ENCODE results near the gene KHDRBS2. TPM values are rescaled to one million over a fixed set of nuclear protein-coding genes. Genes with fewer than 3 reads are reported as not detected.

Gene KHDRBS2
- total RNA-seq, 4 donors from 2014 or later, result 5.2 to 19.2 (median 16.6) TPM

DNA sequence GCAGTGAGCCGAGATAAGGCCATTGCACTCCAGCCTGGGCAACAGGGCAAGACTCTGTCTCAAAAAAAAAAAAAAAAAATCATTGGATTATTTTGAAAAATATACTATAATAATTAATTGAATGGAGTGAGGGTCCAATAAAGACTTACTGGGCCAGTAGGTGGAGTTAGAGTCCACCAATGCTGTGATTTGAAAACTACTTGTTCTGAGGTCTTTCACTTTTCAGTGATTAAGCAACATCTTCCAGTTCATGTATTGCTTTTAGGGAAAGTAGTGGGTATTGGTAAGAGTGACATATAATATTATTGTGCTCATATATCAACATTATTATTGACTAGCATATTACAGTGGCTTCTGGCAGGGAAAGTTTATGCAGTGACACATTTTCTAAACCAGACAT lies 530.3 kb downstream of the KHDRBS2 start:
- DNase-seq, result no peak
- Histone ChIP-seq H3K4me1 (no peaks in the 10 kb centered on the region), H3K27ac (no peak overlapping the region), H3K4me3 (replicated peaks in 1 of 3) (no peak overlapping the region), H3K36me3 (no peaks in the 10 kb centered on the region), H3K27me3 (no peaks in the 10 kb centered on the region), H3K9me3 (no peaks in the 10 kb centered on the region)
- 92 to 96% methylated on average over 1 of the region's 1 CpG for WGBS, 2 donors
- intact Hi-C loops (cut with DNase I), result no loop called here
- TF ChIP-seq, protein P1, sequence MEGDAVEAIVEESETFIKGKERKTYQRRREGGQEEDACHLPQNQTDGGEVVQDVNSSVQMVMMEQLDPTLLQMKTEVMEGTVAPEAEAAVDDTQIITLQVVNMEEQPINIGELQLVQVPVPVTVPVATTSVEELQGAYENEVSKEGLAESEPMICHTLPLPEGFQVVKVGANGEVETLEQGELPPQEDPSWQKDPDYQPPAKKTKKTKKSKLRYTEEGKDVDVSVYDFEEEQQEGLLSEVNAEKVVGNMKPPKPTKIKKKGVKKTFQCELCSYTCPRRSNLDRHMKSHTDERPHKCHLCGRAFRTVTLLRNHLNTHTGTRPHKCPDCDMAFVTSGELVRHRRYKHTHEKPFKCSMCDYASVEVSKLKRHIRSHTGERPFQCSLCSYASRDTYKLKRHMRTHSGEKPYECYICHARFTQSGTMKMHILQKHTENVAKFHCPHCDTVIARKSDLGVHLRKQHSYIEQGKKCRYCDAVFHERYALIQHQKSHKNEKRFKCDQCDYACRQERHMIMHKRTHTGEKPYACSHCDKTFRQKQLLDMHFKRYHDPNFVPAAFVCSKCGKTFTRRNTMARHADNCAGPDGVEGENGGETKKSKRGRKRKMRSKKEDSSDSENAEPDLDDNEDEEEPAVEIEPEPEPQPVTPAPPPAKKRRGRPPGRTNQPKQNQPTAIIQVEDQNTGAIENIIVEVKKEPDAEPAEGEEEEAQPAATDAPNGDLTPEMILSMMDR (IDR thresholded peaks at IDR 0.05), result no peak
- TF ChIP-seq POLR2A (IDR thresholded peaks at IDR 0.05), result no peak

DNA sequence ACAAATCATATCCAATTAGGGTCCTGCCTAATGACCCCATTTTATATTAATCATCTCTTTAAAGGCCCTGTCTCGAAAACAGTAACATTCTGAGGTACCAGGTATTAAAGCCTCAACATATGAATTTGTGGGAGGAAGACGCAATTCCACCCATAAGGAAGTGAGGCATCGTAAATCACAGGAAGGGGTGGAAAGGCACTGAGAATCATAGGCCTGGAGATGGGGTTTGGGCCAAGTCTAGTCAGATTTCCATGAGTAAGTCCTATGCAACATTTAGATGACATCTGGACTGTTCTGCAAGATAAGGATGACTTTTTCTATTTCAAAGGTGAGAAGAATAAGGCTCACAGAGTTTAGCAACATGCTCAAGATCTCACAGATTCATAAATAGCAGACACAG lies 534.0 kb downstream of the KHDRBS2 start:
- no peaks in the 10 kb centered on the region for H3K9me3 ChIP-seq
- intact Hi-C loops (cut with DNase I), result no loop called here
- no peak overlapping the region for H3K27ac ChIP-seq
- H3K36me3 ChIP-seq, result no peaks in the 10 kb centered on the region
- no peaks in the 10 kb centered on the region for H3K4me1 ChIP-seq
- no peaks in the 10 kb centered on the region for H3K27me3 ChIP-seq
- H3K4me3 ChIP-seq (replicated peaks in 1 of 3), result no peak overlapping the region
- TF ChIP-seq POLR2A (IDR thresholded peaks at IDR 0.05), result no peak
- TF ChIP-seq, protein P1 (IDR thresholded peaks at IDR 0.05), result no peak
- WGBS, 2 donors, result 84 to 89% methylated on average over 3 of the region's 3 CpGs
- DNase-seq, result no peak

DNA sequence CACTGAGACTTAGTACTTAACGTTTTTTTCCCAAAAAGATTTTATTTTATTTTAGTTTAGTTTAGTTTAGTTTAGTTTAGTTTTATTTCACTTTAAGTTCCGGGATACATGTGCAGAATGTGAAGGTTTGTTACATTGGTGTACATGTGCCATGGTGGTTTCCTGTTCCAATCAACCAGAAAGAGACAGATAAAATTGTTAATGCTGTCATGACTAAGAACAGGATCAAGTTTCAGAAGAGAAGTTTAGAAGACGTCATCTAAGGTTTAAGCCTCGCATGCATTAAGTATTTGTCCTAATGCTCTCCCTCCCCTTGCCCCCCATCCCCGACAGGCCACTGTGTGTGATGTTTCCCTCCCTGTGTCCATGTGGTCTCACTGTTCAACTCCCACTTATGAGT lies 540.0 kb downstream of the KHDRBS2 start:
- Histone ChIP-seq H3K27me3 (no peaks in the 10 kb centered on the region), H3K27ac (no peak overlapping the region), H3K36me3 (no peaks in the 10 kb centered on the region), H3K4me1 (no peaks in the 10 kb centered on the region), H3K4me3 (replicated peaks in 1 of 3) (no peak overlapping the region), H3K9me3 (no peaks in the 10 kb centered on the region)
- 89 to 91% methylated on average over 5 of the region's 5 CpGs for WGBS, 2 donors
- intact Hi-C loops (cut with DNase I), result no loop called here
- no peak for DNase-seq
- TF ChIP-seq POLR2A (IDR thresholded peaks at IDR 0.05), result no peak
- TF ChIP-seq, protein P1 (IDR thresholded peaks at IDR 0.05), result no peak

DNA sequence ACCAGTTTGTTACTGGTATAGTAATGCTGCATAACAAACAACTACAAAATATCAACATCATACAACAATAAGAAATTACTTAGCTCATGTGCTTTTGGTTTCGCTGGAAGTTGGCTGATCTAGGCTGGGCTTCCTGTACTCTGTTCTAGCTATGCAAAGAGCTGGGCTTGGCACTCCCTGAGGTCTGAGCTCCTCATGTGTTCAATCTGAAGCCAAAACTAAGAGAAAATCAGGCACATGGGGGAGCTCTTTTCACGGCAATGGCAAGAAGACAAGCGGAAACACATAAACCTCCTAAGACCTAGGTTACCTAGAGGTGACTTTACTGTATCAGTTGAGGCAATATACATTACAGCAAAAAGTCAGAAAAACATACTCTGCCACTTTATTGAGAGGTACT lies 574.2 kb downstream of the KHDRBS2 start:
- H3K27ac ChIP-seq, result no peak overlapping the region
- TF ChIP-seq, protein P1 (IDR thresholded peaks at IDR 0.05), result no peak
- TF ChIP-seq POLR2A (IDR thresholded peaks at IDR 0.05), result no peak
- DNase-seq, result no peak
- no peaks in the 10 kb centered on the region for H3K36me3 ChIP-seq
- H3K4me3 ChIP-seq (replicated peaks in 1 of 3), result no peak overlapping the region
- WGBS, 2 donors, result 94% methylated on average over 3 of the region's 3 CpGs
- intact Hi-C loops (cut with DNase I), result no loop called here
- no peaks in the 10 kb centered on the region for H3K4me1 ChIP-seq
- no peaks in the 10 kb centered on the region for H3K27me3 ChIP-seq
- no peaks in the 10 kb centered on the region for H3K9me3 ChIP-seq

DNA sequence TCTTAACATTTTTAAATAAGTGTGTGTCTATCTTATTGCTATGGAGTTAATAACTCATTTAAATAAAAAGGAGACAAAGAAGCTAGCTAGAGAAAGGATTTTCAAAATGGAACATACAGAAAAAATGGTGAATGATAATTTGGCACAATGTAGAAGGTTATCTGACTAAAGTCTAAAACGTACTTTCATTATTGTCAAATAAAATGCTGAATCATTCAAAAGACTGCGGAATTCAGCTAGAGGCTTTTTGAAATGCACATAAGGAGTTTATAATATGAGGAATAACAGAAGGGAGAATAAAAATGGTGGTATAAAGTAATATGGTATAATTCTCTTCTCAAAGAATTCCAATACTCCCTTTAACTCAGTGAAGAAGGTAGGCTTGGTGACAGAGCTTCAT lies 597.9 kb downstream of the KHDRBS2 start:
- Histone ChIP-seq H3K4me3 (replicated peaks in 1 of 3) (no peak overlapping the region), H3K4me1 (no peaks in the 10 kb centered on the region), H3K27ac (no peak overlapping the region), H3K36me3 (no peaks in the 10 kb centered on the region), H3K9me3 (no peaks in the 10 kb centered on the region), H3K27me3 (no peaks in the 10 kb centered on the region)
- DNase-seq, result no peak
- intact Hi-C loops (cut with DNase I), result no loop called here
- WGBS, 2 donors, result 94 to 98% methylated on average over 2 of the region's 2 CpGs
- no peak for TF ChIP-seq POLR2A (IDR thresholded peaks at IDR 0.05)
- TF ChIP-seq, protein P1 (IDR thresholded peaks at IDR 0.05), result no peak

Measured in thyroid gland (tissue), 4 donors.